ENCODE measurements around the gene DOCK10. TPM values are rescaled to one million over a fixed set of nuclear protein-coding genes. Genes with fewer than 3 reads are reported as not detected.

Gene DOCK10
- total and polyA plus RNA-seq, 3 donors from 2014 or later = 2.9 to 20.2 (median 11.4) TPM

DNA sequence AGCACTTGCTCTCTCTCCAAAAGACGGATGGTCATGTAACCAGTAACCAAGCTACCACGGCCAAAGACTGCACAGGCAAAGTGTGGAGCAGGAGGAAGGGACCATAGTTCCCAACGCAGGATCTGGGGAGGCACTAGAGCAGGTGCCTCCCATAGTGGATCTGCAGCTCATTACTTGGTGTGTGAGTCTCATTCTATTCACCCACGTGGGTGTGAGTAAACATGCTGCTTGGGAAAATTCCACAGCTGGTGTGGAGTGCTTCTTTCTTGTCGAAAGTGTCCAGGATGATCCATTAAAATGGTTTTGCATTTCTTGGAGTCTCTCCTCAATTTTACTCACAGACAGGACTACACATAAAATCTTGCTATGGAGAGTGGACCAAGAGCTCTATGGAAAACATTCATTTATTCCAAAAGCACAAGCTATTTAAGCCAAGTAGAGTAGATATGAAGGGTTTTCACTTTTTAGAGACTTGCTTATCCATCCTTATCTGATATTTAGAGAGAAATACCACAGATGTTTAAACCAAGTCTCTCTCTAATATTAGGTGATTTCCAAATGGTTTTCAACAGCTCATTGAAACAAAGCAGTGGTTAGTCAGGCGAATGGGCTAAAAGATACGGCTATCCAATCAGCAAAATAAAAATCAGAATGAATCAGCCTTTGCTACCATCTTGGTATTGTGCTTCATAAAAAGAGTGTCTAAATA is 221.8 kb downstream of the DOCK10 start:
- no peaks in the 10 kb centered on the region for H3K27me3 ChIP-seq
- WGBS, 2 donors = 87 to 88% methylated on average over 7 of the region's 7 CpGs
- no peak overlapping the region for H3K27ac ChIP-seq
- DNase-seq = no peak
- TF ChIP-seq, protein P1, sequence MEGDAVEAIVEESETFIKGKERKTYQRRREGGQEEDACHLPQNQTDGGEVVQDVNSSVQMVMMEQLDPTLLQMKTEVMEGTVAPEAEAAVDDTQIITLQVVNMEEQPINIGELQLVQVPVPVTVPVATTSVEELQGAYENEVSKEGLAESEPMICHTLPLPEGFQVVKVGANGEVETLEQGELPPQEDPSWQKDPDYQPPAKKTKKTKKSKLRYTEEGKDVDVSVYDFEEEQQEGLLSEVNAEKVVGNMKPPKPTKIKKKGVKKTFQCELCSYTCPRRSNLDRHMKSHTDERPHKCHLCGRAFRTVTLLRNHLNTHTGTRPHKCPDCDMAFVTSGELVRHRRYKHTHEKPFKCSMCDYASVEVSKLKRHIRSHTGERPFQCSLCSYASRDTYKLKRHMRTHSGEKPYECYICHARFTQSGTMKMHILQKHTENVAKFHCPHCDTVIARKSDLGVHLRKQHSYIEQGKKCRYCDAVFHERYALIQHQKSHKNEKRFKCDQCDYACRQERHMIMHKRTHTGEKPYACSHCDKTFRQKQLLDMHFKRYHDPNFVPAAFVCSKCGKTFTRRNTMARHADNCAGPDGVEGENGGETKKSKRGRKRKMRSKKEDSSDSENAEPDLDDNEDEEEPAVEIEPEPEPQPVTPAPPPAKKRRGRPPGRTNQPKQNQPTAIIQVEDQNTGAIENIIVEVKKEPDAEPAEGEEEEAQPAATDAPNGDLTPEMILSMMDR (IDR thresholded peaks at IDR 0.05) = no peak
- no peak for TF ChIP-seq POLR2A (IDR thresholded peaks at IDR 0.05)
- intact Hi-C loops (cut with DNase I; ENCODE audit: low total_unique reads) = no loop called here
- H3K4me1 ChIP-seq = no peaks in the 10 kb centered on the region
- H3K36me3 ChIP-seq (ENCODE audit: low read depth, missing control alignments) = no peaks in the 10 kb centered on the region
- no peaks in the 10 kb centered on the region for H3K9me3 ChIP-seq
- H3K4me3 ChIP-seq = no peak overlapping the region

DNA sequence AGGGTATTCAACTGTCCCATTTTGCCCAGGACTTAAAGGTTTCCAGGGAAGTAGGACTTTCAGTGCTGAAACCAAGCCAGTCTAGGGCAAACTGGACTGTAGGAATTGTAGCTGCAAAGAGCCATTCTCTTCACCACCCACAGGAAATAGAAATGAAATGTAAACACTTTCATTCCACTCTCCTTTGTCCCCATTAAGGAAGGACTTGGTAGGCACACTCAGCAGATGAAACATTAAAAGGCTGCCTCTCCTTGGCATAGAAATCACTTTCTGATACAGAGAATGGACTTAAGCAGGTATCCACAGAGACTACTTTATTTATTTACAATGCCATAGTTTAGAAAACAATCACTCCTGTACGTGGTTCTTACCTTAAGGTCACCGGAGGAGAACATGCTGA is 223.2 kb downstream of the DOCK10 start:
- 93 to 95% methylated on average over 2 of the region's 2 CpGs for WGBS, 2 donors
- TF ChIP-seq, protein P1 (IDR thresholded peaks at IDR 0.05) = no peak
- TF ChIP-seq POLR2A (IDR thresholded peaks at IDR 0.05) = no peak
- no peaks in the 10 kb centered on the region for H3K36me3 ChIP-seq (ENCODE audit: low read depth, missing control alignments)
- no peaks in the 10 kb centered on the region for H3K27me3 ChIP-seq
- H3K27ac ChIP-seq = no peak overlapping the region
- H3K4me1 ChIP-seq = no peaks in the 10 kb centered on the region
- H3K9me3 ChIP-seq = no peaks in the 10 kb centered on the region
- H3K4me3 ChIP-seq = no peak overlapping the region
- intact Hi-C loops (cut with DNase I; ENCODE audit: low total_unique reads) = no loop called here
- no peak for DNase-seq

DNA sequence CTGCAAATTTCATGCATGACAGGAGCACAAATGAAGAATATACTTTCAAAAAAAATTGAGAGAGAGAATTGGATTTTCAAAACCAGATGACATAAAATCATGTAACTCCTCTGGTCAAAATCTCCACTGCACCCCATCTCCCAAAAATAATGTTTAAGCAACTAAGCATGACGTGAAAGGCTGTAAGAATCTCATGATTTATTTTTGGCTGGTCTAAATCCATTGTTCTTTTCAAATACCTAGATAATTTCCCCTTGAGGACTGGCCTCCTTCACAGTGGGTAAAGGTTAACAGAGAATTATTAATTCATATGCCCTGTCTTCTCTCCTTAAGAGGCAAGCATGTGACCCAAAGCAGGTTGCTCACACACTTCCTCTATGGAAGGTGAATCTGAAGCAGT is 224.6 kb downstream of the DOCK10 start:
- Histone ChIP-seq H3K27me3 (no peaks in the 10 kb centered on the region), H3K4me3 (no peak overlapping the region), H3K36me3 (ENCODE audit: low read depth, missing control alignments) (no peaks in the 10 kb centered on the region), H3K9me3 (no peaks in the 10 kb centered on the region), H3K4me1 (no peaks in the 10 kb centered on the region), H3K27ac (no peak overlapping the region)
- DNase-seq = no peak
- intact Hi-C loops (cut with DNase I; ENCODE audit: low total_unique reads) = no loop called here
- 64 to 85% methylated on average over 1 of the region's 1 CpG for WGBS, 2 donors
- no peak for TF ChIP-seq POLR2A (IDR thresholded peaks at IDR 0.05)
- TF ChIP-seq, protein P1 (IDR thresholded peaks at IDR 0.05) = no peak

DNA sequence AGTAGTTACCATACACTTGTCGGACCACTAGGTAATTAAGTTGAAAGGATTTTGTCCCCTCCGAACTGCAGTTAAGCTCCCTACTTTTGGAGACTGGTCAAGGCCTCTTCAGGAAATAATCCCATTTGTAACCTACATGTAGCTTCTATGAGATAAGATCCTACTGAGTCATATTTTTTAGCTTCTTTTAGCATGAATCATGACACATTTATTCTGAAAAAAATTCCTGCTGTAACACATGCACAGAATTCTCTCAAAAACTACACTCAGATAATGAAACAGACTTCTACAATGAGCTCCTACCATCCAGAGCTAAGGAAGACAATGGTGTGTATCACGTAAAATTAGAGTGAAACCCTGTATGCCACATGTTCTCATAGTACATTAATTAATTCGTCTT is 225.5 kb downstream of the DOCK10 start:
- intact Hi-C loops (cut with DNase I; ENCODE audit: low total_unique reads) = no loop called here
- WGBS, 2 donors = 76 to 89% methylated on average over 4 of the region's 4 CpGs
- no peak for DNase-seq

More for the DNA sequence above, 225.5 kb downstream of the DOCK10 start:
- TF ChIP-seq, protein P1 (IDR thresholded peaks at IDR 0.05) = no peak
- TF ChIP-seq POLR2A (IDR thresholded peaks at IDR 0.05) = no peak
- Histone ChIP-seq H3K27me3 (no peaks in the 10 kb centered on the region), H3K9me3 (no peaks in the 10 kb centered on the region), H3K36me3 (ENCODE audit: low read depth, missing control alignments) (no peaks in the 10 kb centered on the region), H3K4me1 (no peaks in the 10 kb centered on the region), H3K27ac (no peak overlapping the region), H3K4me3 (no peak overlapping the region)

All from testis (tissue), 3 donors.